HepG2 (cell line): ENCODE measurements around the gene HIGD1A. TPM values are rescaled to one million over a fixed set of nuclear protein-coding genes. Genes with fewer than 3 reads are reported as not detected.

Experiments
- CBX5 ChIP-seq: sonication (generic); formaldehyde crosslinking; IDR thresholded peaks from 2 replicates; pipeline ENCODE4 v1.4.0; 2020; ENCODE audit warnings: missing genetic modification reagents, borderline replicate concordance
- CERS6 ChIP-seq: sonication (generic); formaldehyde crosslinking; IDR thresholded peaks from 2 replicates; pipeline ENCODE4 v1.5.0; 2020; ENCODE audit warnings: missing genetic modification reagents
- HMGXB4 ChIP-seq, 2 experiments: sonication (generic) in 1 of 2; formaldehyde crosslinking in 1 of 2; IDR thresholded peaks; 2 replicates each; pipeline versions ENCODE4 v1.4.0 to v1.6.1; 2018 to 2020; ENCODE audit warnings: missing genetic modification reagents in 2 of 2, borderline replicate concordance in 1 of 2, low read depth in 1 of 2, mild to moderate bottlenecking in 1 of 2, missing biosample characterization in 1 of 2
- KLF6 ChIP-seq: IDR thresholded peaks from 2 replicates; pipeline ENCODE4 v1.8.0; 2016; ENCODE audit warnings: missing biosample characterization, missing genetic modification reagents
- PCBP2 ChIP-seq: fragments of 200-400 bp; formaldehyde crosslinking; optimal IDR thresholded peaks from 2 replicates; pipeline ENCODE3; 2018; ENCODE audit warnings: low read length, low read depth; ENCODE audit not compliant: poor library complexity, severe bottlenecking
- POLR2G ChIP-seq: fragments of 200-400 bp; formaldehyde crosslinking; IDR thresholded peaks from 2 replicates; pipeline ENCODE4 v1.6.1; 2018; ENCODE audit warnings: mild to moderate bottlenecking, low read depth, low read length, moderate library complexity
- RARG ChIP-seq: sonication (generic); formaldehyde crosslinking; IDR thresholded peaks from 2 replicates; pipeline ENCODE4 v1.4.0; 2020; ENCODE audit warnings: low read depth, mild to moderate bottlenecking, missing genetic modification reagents
- SIN3A ChIP-seq: IDR thresholded peaks from 2 replicates; pipeline ENCODE4 v1.6.1; 2011; ENCODE audit warnings: low read depth, mild to moderate bottlenecking, control low read depth, low read length, borderline replicate concordance
- SP2 ChIP-seq: sonication (generic); formaldehyde crosslinking; IDR thresholded peaks from 2 replicates; pipeline ENCODE4 v1.5.1; 2020; ENCODE audit warnings: mild to moderate bottlenecking, missing genetic modification reagents
- SPEN ChIP-seq: sonication (generic); formaldehyde crosslinking; IDR thresholded peaks from 2 replicates; pipeline ENCODE4 v1.5.1; 2020; ENCODE audit warnings: low read depth, mild to moderate bottlenecking, missing genetic modification reagents
- TEAD3 ChIP-seq: optimal IDR thresholded peaks from 2 replicates; pipeline ENCODE3; 2016; ENCODE audit warnings: borderline replicate concordance
- TRIM24 ChIP-seq: sonication (generic); formaldehyde crosslinking; IDR thresholded peaks from 2 replicates; pipeline ENCODE4 v1.8.0; 2022; ENCODE audit warnings: mild to moderate bottlenecking, missing genetic modification reagents
- XRCC5 ChIP-seq: fragments of 200-400 bp; formaldehyde crosslinking; optimal IDR thresholded peaks from 2 replicates; pipeline ENCODE3; 2017; ENCODE audit warnings: mild to moderate bottlenecking, low read length
- YEATS4 ChIP-seq: sonication (generic); formaldehyde crosslinking; IDR thresholded peaks from 2 replicates; pipeline ENCODE4 v1.4.0; 2020; ENCODE audit warnings: missing genetic modification reagents, borderline replicate concordance
- ZBTB10 ChIP-seq: sonication (generic); formaldehyde crosslinking; IDR thresholded peaks from 2 replicates; pipeline ENCODE4 v1.4.0; 2020; ENCODE audit warnings: missing genetic modification reagents, borderline replicate concordance
- ZFX ChIP-seq: sonication (generic); formaldehyde crosslinking; IDR thresholded peaks from 2 replicates; pipeline ENCODE4 v1.4.0; 2020; ENCODE audit warnings: mild to moderate bottlenecking, low read depth, missing genetic modification reagents, moderate library complexity
- ZNF33A ChIP-seq: sonication (generic); formaldehyde crosslinking; IDR thresholded peaks from 2 replicates; pipeline ENCODE4 v1.5.1; 2020; ENCODE audit warnings: missing genetic modification reagents, mild to moderate bottlenecking, moderate library complexity, borderline replicate concordance
- ZNF460 ChIP-seq: sonication (generic); formaldehyde crosslinking; IDR thresholded peaks from 2 replicates; pipeline ENCODE4 v1.5.1; 2020; ENCODE audit warnings: missing genetic modification reagents, mild to moderate bottlenecking, borderline replicate concordance
- ZNF687 ChIP-seq: sonication (generic); formaldehyde crosslinking; IDR thresholded peaks from 2 replicates; pipeline ENCODE4 v1.5.1; 2020; ENCODE audit warnings: mild to moderate bottlenecking, missing genetic modification reagents, moderate library complexity
- polyA plus RNA-seq, 8 experiments: library from polyadenylated mRNA; depleted of rRNA in 3 of 8; stranded (reverse) in 7 of 8; unstranded in 1 of 8; fragments of >200 nt; fragmentation: Illumina TruSeq in 4 of 8; extraction: Trizol in 4 of 8; gene quantifications; 2 replicates each; pipeline versions ENCODE4 v1.2.1 to v1.2.3, GENCODE V29; 2011 to 2016; ENCODE audit warnings: low read depth in 4 of 8, missing spikeins in 1 of 8, mixed read lengths in 1 of 8; ENCODE audit not compliant: insufficient read depth in 1 of 8
- total RNA-seq, 5 experiments: library from RNA; depleted of rRNA; stranded (reverse); fragments of >200 nt; fragmentation: Illumina TruSeq; extraction: Trizol; gene quantifications; 2 replicates each; pipeline ENCODE4 v1.2.3, GENCODE V29; 2016; ENCODE audit warnings: low read depth in 1 of 5

HIGD1A gene
- total and polyA plus RNA-seq, 2 of the 13 experiments (the other 11 are each of a cell fraction or from before 2014, with no cell fraction given), result 222 to 253 TPM

- TF ChIP-seq SP2 (CRISPR knock-in tag) (no peak), ZNF33A (no peak), PCBP2 (no peak), XRCC5 (peak; percentile 45), SIN3A (no peak), CERS6 (CRISPR knock-in tag) (no peak), HMGXB4 (CRISPR knock-in tag; IDR thresholded peaks at IDR 0.05; ENCODE audit: borderline replicate concordance in 1 of 2, low read depth in 1 of 2) (peak; percentile 32 to 49; a peak in 3 of 4 replicates), SPEN (CRISPR knock-in tag) (no peak), ZNF460 (CRISPR knock-in tag) (no peak), POLR2G (no peak), ZNF687 (CRISPR knock-in tag) (peak; percentile 56), ZFX (CRISPR knock-in tag) (peak; percentile 63; the same call in 1 of the 2 replicates), KLF6 (CRISPR knock-in tag) (no peak), ZBTB10 (CRISPR knock-in tag) (0 out of 2 replicates have a peak, but pooled peaks have one; percentile 27), CBX5 (CRISPR knock-in tag) (no peak), TRIM24 (no peak), RARG (CRISPR knock-in tag) (no peak), TEAD3 (CRISPR knock-in tag) (peak; percentile 55), YEATS4 (CRISPR knock-in tag) (0 out of 2 replicates have a peak, but pooled peaks have one; percentile 32)
Observed at GRCh38 chr3:42749753-42750231, 54.5 kb downstream of the HIGD1A start (continued).
